ENCODE data around the gene ENPP6. TPM values are rescaled to one million over a fixed set of nuclear protein-coding genes. Genes with fewer than 3 reads are reported as not detected.

The ENPP6 gene
- total RNA-seq, 4 donors from 2014 or later = 0.45 TPM; not detected in 3

DNA sequence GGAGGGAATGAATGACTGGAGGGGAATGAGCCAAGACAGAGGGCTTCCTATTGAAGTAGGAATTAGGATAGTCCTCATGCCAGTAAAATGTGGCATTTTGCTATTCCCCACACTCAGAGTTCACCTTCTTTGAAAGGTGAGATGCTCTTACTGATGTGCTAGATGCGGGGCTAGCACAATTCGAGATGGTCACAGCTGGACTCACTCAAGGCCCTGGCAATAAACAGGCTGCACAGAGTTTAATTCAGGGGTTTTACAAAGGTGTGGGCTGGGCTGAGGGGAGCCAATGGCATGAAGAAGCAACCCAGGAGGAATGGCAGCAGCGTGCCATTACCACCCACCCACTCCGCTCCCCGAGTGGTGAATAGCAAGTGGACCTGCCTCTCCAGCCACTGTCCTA, 55.1 kb downstream of the ENPP6 start:
- intact Hi-C loops (cut with DNase I) = no loop called here
- Histone ChIP-seq H3K9me3 (no peaks in the 10 kb centered on the region), H3K27ac (no peak overlapping the region), H3K4me1 (no peaks in the 10 kb centered on the region), H3K27me3 (no peaks in the 10 kb centered on the region), H3K36me3 (no peaks in the 10 kb centered on the region), H3K4me3 (replicated peaks in 1 of 3) (no peak overlapping the region)
- WGBS, 2 donors = 89 to 95% methylated on average over 5 of the region's 5 CpGs
- no peak for DNase-seq
- no peak for TF ChIP-seq POLR2A (IDR thresholded peaks at IDR 0.05)
- TF ChIP-seq, protein P1, sequence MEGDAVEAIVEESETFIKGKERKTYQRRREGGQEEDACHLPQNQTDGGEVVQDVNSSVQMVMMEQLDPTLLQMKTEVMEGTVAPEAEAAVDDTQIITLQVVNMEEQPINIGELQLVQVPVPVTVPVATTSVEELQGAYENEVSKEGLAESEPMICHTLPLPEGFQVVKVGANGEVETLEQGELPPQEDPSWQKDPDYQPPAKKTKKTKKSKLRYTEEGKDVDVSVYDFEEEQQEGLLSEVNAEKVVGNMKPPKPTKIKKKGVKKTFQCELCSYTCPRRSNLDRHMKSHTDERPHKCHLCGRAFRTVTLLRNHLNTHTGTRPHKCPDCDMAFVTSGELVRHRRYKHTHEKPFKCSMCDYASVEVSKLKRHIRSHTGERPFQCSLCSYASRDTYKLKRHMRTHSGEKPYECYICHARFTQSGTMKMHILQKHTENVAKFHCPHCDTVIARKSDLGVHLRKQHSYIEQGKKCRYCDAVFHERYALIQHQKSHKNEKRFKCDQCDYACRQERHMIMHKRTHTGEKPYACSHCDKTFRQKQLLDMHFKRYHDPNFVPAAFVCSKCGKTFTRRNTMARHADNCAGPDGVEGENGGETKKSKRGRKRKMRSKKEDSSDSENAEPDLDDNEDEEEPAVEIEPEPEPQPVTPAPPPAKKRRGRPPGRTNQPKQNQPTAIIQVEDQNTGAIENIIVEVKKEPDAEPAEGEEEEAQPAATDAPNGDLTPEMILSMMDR (IDR thresholded peaks at IDR 0.05) = no peak

DNA sequence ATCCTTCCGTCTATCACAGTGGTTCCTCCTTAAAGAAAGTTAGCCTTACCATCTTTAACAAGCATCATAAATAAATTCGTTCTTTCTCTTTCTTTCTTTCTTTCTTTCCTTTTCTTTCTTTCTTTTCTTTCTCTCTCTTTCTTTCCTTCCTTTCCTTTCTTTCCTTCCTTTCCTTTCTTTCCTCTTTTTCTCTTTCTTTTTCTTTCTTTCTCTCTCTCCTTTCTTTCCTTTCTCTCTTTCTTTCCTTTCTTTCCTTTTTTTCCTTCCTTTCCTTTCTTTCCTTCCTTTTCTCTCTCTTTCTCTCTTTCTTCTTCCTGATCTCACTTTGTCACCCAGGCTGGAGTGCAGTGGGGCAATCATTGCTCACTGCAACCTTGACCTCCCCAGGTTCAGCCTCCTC, 60.4 kb downstream of the ENPP6 start:
- Histone ChIP-seq H3K27me3 (no peaks in the 10 kb centered on the region), H3K27ac (no peak overlapping the region), H3K36me3 (no peaks in the 10 kb centered on the region), H3K9me3 (no peaks in the 10 kb centered on the region), H3K4me3 (replicated peaks in 1 of 3) (no peak overlapping the region), H3K4me1 (no peaks in the 10 kb centered on the region)
- 88 to 95% methylated on average over 2 of the region's 2 CpGs for WGBS, 2 donors
- intact Hi-C loops (cut with DNase I) = no loop called here
- TF ChIP-seq, protein P1 (IDR thresholded peaks at IDR 0.05) = no peak
- TF ChIP-seq POLR2A (IDR thresholded peaks at IDR 0.05) = no peak
- no peak for DNase-seq

DNA sequence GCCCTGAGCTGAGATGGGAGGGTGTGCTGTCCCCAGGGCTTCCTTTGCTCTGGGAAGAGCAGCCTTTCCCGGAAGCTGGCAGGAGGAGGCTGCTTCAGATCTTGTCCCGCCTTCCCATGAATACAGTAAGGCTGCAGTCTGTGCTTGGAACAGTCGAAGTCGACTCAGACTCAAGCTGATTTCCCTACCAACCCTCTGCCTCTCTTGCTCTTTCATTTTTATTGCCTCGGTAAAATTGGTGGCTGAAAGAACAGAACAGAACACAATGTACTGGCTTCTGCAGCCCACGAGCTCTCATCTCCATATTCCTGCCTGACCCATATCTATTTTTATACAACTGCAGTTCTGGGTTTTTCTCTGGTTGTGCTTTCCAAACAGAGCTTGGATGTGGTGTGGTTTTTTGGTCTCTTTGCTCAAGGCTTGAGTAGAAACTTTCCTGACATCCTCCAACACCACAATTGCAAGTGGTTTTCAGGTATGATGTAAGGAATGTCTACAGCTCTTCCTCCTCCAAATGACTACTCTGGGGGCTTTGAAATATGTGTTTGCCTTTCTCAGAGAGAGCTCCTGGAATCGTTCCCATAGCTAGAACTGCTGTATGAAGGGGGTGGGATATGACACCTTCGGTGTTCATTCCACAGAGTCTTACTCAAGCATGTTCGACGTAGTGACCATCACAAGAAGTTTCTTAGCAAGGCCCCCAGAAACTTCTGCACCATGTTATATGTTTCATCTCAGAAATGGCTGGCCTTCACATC, 61.3 kb downstream of the ENPP6 start:
- Histone ChIP-seq H3K27ac (no peak overlapping the region), H3K36me3 (no peaks in the 10 kb centered on the region), H3K9me3 (no peaks in the 10 kb centered on the region), H3K27me3 (no peaks in the 10 kb centered on the region), H3K4me1 (no peaks in the 10 kb centered on the region), H3K4me3 (replicated peaks in 1 of 3) (no peak overlapping the region)
- intact Hi-C loops (cut with DNase I) = no loop called here
- WGBS, 2 donors = 76 to 80% methylated on average over 10 of the region's 10 CpGs
- no peak for DNase-seq
- TF ChIP-seq POLR2A (IDR thresholded peaks at IDR 0.05) = no peak
- TF ChIP-seq, protein P1 (IDR thresholded peaks at IDR 0.05) = no peak

DNA sequence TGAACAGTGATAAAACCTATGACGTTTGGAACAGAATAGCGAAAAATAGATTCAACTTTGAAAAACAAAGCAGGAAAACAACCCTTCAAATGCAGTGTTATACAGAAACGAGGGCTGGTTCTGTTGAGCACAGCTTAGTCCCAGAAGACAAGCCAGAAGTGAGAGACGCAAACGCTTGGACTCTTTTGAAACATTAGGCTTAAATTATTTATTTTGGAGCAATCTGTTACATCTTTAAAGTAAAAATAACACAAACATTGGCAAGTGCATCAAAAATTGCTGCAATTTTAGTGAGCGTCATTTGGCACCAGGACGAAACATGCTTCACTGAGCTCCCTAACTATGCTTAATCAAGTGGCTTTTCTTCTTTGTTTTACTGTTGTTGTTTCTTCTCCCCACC, 63.5 kb downstream of the ENPP6 start:
- H3K4me3 ChIP-seq (replicated peaks in 1 of 3) = no peak overlapping the region
- no peaks in the 10 kb centered on the region for H3K9me3 ChIP-seq
- TF ChIP-seq POLR2A (IDR thresholded peaks at IDR 0.05) = no peak
- TF ChIP-seq, protein P1 (IDR thresholded peaks at IDR 0.05) = no peak
- no peak overlapping the region for H3K27ac ChIP-seq
- no peaks in the 10 kb centered on the region for H3K27me3 ChIP-seq
- no peak for DNase-seq
- intact Hi-C loops (cut with DNase I) = no loop called here
- H3K36me3 ChIP-seq = no peaks in the 10 kb centered on the region
- H3K4me1 ChIP-seq = peaks cover 0 to 8% of the 10 kb centered on the region in 2 donors
- 55 to 64% methylated on average over 7 of the region's 7 CpGs for WGBS, 2 donors

DNA sequence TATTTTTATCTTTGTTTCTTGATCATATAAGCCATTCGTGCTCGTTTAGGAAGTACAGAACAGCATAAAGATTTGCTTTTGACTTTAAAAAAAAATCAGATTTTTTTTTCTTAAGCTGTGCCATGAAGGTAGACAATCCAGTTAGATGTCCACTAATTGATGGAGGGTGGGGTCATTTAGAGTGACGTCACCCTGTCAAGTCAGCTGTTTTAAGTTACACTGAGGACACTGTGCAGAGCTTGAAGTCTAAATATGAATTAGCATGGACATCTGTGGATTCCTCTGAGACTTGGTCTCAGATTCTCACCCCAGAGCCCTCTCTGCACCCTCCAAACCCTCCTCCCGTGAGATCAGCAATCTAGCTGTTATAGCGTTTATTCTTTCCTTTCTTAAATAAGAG, 63.9 kb downstream of the ENPP6 start:
- Histone ChIP-seq H3K27ac (no peak overlapping the region), H3K4me3 (replicated peaks in 1 of 3) (no peak overlapping the region), H3K9me3 (no peaks in the 10 kb centered on the region), H3K36me3 (no peaks in the 10 kb centered on the region), H3K4me1 (peaks cover 0 to 8% of the 10 kb centered on the region in 2 donors), H3K27me3 (no peaks in the 10 kb centered on the region)
- intact Hi-C loops (cut with DNase I) = no loop called here
- WGBS, 2 donors = 82 to 83% methylated on average over 5 of the region's 5 CpGs
- TF ChIP-seq, protein P1 (IDR thresholded peaks at IDR 0.05) = no peak
- TF ChIP-seq POLR2A (IDR thresholded peaks at IDR 0.05) = no peak
- DNase-seq = no peak
